Measurements from ENCODE around the gene GPR50.

GPR50 gene

GRCh38 chrX:151176231-151176750 lies at the start of gene GPR50:
GPR50 (plus strand) TSS chrX:151176584; CDS start chrX:151176722, 138 bp downstream.
- DNase-seq (ENCODE audit: low read depth): no peak

GRCh38 chrX:151132531-151132930 lies 43.9 kb upstream of the GPR50 start:
- no peak for DNase-seq (ENCODE audit: low read depth)

GRCh38 chrX:151151665-151152267 lies 24.6 kb upstream of the GPR50 start:
- no peak for DNase-seq (ENCODE audit: low read depth)

GRCh38 chrX:151153086-151153485 lies 23.3 kb upstream of the GPR50 start:
- DNase-seq (ENCODE audit: low read depth): no peak

- DNase-seq (ENCODE audit: low read depth): no peak
Measured at GRCh38 chrX:151153667-151154066, 22.7 kb upstream of the GPR50 start.

- no peak for DNase-seq (ENCODE audit: low read depth)
Measured at GRCh38 chrX:151155234-151155633, 21.1 kb upstream of the GPR50 start.

- no peak for DNase-seq (ENCODE audit: low read depth)
Measured at GRCh38 chrX:151161690-151162089, 14.7 kb upstream of the GPR50 start.

- no peak for DNase-seq (ENCODE audit: low read depth)
Measured at GRCh38 chrX:151167791-151168345, 8.5 kb upstream of the GPR50 start.

- DNase-seq (ENCODE audit: low read depth): no peak
Measured at GRCh38 chrX:151169783-151170182, 6.6 kb upstream of the GPR50 start.

GRCh38 chrX:151174581-151175282 lies 1.7 kb upstream of the GPR50 start:
- DNase-seq (ENCODE audit: low read depth): no peak

GRCh38 chrX:151175283-151176062 lies 911 bp upstream of the GPR50 start:
- DNase-seq (ENCODE audit: low read depth): no peak

- DNase-seq (ENCODE audit: low read depth): no peak
Measured at GRCh38 chrX:151177141-151178027, 1.0 kb downstream of the GPR50 start.

GRCh38 chrX:151178746-151179145 lies 2.4 kb downstream of the GPR50 start:
- DNase-seq (ENCODE audit: low read depth): no peak

GRCh38 chrX:151180400-151180799 lies 4.0 kb downstream of the GPR50 start:
- no peak for DNase-seq (ENCODE audit: low read depth)

- DNase-seq (ENCODE audit: low read depth): no peak
Measured at GRCh38 chrX:151181088-151181487, 4.7 kb downstream of the GPR50 start.

GRCh38 chrX:151183233-151183753 lies 6.9 kb downstream of the GPR50 start:
- DNase-seq (ENCODE audit: low read depth): no peak

GRCh38 chrX:151183912-151184565 lies 7.7 kb downstream of the GPR50 start:
- DNase-seq (ENCODE audit: low read depth): no peak

- no peak for DNase-seq (ENCODE audit: low read depth)
Measured at GRCh38 chrX:151184705-151185104, 8.3 kb downstream of the GPR50 start.

GRCh38 chrX:151206871-151207270 lies 30.5 kb downstream of the GPR50 start:
- DNase-seq (ENCODE audit: low read depth): no peak

GRCh38 chrX:151225843-151226242 lies 49.5 kb downstream of the GPR50 start:
- no peak for DNase-seq (ENCODE audit: low read depth)

- no peak for DNase-seq (ENCODE audit: low read depth)
Measured at GRCh38 chrX:151226941-151227340, 50.6 kb downstream of the GPR50 start.

All from stimulated activated CD8-positive, alpha-beta memory T cell treated with anti-CD3 and anti-CD28 coated beads, Interleukin-15, amount 100 ng/mL, for 24 hours (primary cell).